Measurements from ENCODE around the gene KRT79.
"Not testable (repeated sequence)": the region's sequence is repeated elsewhere in the genome, so short reads cannot be mapped to it uniquely, and the experiment has no call there.

Gene KRT79
- long read RNA-seq, donor 1: 0 reads
- long read RNA-seq, donor 2: 0 reads
- long read RNA-seq, donor 3: 0 reads
- long read RNA-seq, donor 4: 0 reads
- long read RNA-seq, donor 5: 0 reads
- long read RNA-seq, donor 6: 0 reads
- long read RNA-seq, donor 7: 0 reads
- long read RNA-seq, donor 8: 0 reads

GRCh38 chr12:52833922-52834726 lies at the start of gene KRT79:
TSS of gene KRT79 (minus strand) at chr12:52834311. CDS start at chr12:52834260, 51 bp downstream.
- DNase-seq: no peak

DNA sequence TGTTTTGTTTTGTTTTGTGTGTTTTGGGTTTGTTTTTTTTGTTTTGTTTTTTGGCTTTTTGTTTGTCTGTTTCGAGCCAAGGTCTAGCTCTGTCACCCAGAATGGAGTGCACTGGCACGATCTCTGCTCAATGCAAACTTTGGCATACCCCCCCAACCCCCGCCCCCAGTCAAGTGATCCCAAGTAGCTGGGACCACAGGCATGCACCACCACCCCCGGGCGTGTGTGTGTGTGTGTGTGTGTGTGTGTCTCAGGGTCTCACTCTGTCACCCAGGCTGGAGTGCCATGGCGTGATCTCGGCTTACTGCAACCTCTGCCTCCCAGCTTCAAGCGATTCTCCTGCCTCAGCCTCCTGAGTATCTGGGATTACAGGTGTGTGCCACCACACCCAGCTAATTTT lies 46.4 kb upstream of the KRT79 start:
- DNase-seq: not testable (repeated sequence)

- peak; percentile 63 for DNase-seq
Observed at GRCh38 chr12:52879394-52880351, 45.6 kb upstream of the KRT79 start.

DNA sequence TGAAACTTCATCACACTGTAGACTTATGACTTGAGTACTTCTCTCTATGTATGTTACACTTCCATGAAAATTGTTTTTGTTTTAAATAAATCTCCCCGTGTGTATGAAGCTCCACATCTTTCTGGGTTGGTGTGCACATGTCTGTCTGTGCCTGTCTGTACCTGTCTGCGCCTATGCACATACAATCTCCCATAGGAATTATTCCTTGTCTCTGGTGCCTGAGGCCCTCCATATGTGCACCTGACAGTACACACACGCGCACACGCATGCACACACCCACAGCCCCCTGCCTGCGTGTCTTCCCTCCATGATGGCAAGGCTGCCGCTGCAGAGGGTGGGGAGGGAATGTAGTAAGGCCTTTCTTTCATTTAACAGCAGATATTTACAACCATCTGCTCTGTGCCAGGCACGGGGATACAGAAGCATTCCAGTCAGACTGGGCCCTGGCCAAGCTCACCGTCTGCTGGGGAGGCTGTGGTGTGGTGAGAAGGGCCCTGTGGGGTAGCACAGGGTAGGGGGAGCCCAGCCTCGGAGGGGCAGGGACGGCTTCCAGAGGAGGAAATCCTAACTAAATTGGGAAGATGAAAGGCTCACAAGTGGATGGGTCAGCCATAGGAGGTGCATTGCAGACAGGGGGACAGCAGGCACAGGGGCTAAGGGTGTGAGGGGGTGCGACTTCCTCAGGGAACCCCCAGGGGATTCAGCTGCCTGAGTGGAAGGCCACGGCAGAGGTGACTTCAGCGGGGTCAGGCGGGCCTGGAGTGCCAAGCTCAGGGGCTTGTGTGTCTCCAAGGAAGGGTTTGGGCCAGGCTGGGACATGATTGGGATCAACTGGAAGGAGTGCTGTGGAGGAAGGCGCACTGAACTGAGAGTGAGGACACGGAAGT lies 44.6 kb upstream of the KRT79 start:
- no peak for DNase-seq

- DNase-seq: no peak
Observed at GRCh38 chr12:52877242-52877641, 43.1 kb upstream of the KRT79 start.

GRCh38 chr12:52876372-52876771 lies 42.3 kb upstream of the KRT79 start:
- DNase-seq: no peak

DNA sequence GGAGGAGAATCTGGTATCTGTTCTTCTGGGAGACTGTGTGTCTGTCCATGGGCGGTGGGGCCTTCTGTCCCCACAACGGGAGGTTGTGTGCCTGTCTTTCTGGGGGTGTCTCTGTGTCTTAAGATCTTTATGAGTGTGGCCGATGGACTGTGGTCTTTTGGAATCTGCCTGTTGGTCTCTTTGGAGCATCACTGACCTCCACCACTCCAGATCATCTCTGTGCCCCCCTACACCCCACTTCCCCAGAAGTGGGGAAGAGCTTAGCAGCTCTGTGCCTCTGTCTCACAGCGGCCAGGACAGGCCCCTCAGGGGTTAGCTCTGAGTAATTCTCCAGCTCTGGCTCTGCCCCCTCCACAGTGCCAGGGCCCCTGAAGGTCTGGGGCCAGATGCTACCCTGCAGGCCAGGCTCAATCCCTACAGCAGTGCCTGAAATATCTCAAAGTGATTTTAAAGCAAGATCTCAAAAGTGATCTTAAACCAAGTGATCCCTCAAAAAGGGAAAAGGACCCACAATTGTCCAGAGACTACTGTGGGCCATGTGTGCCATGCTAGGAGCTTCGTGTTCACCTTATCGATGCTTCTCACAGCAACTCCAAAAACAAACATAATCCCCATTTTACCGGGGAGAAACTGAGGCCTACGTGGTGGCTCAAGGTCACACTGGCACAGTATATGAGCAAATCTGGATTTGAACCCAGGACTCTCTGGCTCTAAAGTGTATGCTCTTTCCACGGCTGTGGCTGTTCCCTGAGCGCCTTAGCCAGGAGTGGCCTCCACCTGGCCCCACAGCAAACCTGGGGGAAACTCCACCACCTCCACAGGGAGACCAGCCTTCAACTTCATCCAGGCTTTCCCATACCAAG lies 40.7 kb upstream of the KRT79 start:
- no peak for DNase-seq

DNA sequence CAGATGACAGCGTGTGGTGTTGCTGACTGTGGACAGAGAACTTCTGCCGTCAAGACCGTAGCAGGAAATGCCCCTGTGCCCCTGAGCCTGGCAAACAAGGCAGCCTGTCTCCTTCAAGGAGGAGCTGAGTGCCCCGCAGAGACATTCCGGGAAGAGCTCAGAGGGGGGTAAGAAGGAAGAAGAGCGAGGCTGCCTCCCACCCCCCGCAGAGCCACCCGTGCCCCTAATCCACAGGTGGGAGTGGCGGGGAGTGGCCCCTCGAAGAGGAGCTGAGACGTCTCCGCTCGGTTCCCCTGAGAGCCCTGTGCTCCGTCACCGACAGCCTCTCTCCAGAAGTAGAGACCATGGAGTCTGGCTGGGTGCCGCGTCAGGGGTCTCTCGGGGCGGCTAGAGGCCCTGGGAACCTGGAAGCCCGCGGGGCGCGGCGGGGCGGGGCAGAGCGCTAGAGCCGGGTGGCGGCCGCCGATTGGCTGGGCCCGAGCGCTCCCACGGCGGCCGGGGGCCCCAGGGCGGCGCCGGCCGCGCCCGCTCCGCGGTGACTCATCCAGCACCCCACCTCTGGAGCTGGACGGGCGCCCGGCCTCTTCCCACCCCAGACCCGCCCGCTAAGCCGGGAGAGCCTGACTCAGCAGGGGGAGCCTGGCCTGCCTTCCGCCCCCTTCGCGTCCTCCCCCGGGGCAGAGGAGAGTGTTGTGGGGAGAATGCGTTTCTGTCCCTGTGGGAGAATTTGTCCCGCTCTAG lies 39.9 kb upstream of the KRT79 start:
- DNase-seq: peak; percentile 65

DNA sequence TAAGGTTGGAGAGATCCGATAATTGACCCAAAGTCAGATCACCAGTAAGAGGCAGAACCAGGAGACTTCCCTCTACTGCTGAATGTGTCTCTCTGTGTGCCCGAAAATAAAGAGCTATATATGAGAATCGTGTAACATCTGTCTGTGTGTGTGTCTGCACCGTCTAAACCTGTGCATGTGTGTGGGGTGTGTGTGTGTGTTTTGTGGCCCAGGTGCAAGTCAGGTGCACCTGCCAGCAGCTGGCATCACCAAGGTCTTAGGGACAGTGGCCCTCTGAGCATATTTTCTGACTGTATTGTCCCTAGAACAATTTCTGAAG lies 39.4 kb upstream of the KRT79 start:
- DNase-seq: no peak

DNA sequence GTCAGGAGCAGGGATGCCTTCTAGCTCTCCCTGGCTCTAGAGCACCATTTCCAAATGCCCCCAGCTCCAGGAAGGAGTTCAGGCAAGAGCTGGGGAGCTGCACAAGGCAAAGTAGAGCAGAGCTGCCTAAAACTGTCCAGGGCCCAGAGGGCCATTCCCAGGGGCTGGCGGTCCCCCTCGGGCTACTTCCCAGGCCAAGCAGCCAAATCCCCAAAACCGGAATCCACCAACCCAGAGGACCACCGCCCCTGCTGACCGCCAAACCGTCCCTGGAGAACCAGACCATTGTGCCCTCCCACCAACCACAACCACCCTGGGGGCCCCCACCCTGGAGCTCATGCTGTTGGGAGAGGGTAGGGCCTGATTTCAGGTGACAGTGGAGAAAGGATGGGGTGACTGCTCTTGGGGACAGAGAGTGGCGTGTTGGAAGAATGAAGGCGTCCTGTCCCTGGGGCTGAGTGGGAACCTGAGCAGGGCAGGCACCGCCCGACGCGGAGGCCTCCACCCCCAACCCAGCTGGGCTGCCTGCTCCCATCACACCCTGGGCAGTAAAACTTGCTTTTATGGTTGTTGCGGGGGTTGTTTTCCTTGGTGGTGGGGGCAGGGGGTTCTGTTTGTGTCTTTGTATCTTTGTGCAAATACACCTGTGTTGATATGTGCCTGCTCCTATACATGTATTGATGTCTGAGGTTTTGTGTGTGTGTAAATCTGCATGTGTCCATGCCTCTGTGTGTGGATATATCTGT lies 38.7 kb upstream of the KRT79 start:
- no peak for DNase-seq

DNA sequence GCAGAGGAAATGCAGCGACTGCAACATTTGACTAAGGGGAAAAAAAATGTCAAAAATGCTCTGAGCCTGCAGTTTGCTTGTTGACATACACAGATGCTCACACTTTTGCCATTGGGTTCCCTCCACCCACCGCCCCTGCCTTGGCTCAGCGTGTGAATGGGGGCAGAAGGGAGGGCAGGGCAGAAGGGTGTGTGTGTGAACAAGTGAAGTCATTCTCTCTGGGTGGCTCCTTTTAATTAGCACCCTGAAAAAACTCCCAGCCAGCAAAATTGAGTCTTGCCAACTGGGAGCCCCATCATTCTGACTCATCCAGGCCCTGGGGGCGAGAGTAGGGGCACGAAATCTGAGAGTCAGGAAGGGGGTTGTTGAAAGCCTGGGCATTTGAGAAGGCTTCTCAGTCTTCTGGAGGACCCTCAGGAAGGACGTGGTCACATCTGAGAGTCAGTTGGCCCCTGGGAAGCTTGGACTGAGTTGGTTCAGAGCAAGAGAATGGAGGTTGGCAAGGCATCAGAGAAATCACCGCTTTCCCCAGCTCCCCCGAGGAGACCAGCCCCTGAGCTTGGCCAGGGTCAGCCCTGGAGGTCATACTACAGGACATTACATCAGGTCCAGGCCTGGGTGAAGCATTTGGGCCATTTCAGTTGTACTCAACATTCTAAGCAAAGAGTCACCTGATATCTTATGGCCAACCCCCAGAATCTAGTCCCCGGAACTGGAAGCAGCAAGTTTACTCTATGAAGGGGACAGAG lies 37.4 kb upstream of the KRT79 start:
- DNase-seq: no peak

DNA sequence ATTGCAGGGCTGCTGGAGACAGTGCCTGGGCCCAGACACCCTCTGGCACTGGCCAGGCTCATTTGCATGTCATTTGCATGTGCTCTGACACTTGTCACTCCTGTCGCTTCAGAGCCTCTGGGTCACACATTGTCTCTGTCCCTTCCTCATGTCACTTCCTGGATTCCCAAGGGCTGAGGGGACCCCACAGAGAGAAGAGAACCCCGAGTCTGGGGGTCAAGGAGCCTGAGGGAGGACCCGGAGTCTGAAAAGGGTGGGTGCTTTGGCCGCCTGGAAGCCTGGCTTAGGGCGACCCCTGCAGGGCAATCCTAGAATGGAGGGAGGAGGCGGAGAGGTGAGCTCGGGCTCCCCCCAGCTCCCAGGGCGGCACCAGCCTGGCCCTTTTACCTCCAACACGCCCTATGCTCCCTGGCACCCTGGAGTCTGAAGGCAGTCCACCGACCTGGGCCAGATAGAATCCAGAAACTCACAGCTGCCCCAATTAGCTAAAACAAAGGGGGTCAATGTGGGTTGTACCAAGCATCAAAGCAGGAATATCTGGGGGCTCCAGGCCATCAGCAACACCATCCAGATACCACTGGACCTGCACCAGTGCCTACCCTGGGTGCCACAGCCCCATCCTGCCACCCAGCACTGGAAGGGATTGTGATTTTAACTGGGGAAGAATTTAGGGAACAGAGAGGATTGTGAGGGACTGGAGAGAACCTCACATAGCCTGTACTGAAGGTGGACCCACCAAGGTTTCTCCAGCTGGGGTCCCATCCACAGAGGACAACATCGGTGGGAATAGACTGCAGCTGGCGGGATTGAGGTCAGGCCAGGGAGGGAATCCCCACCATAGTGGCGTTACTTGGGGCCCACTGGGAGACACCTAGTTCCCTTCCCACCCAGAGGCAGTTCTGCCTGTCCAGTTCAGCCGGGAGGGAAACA lies 36.5 kb upstream of the KRT79 start:
- no peak for DNase-seq

DNA sequence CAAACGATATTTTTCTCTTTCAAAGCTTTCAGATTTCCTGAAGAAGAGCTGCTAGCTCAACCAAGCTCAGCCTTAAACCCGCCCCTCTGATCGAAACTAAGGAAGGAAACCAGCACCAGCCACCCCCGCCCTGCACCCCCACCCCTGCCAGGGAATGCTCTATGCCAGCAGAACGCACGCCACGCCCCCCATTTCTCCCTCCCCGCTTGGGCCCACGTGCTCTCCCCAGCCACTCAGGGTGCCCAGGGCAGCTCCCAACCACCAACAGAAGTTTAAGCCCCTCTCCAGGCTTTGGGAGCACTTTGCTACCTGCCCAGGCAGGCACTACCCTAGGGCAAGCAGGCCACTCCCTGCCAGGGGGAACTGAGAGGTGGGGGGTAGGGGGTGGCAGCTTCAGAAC lies 33.5 kb upstream of the KRT79 start:
- no peak for DNase-seq

GRCh38 chr12:52867152-52867551 lies 33.0 kb upstream of the KRT79 start:
- no peak for DNase-seq

- peak; percentile 70 for DNase-seq
Observed at GRCh38 chr12:52865090-52865944, 31.2 kb upstream of the KRT79 start.

DNA sequence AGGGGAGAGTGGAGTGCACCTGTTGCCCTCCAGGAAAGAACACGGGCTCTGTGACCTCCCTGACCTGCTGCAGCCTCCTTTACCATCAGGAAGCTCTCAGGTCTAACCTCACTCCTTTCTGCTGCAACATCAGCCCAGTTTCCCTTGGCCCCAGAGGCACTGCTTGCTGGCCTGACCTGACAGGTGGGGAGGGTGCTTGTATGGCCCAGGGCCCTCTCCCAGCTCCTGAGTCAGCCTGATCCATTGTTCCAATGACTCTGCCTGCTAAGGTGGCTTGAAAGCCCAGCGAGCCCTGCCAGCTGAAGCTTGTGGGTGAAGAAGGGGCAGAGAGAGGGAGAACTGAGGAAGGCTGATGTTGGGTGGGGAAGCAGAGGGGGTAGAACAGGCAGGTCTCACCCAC lies 27.9 kb upstream of the KRT79 start:
- DNase-seq: no peak

DNA sequence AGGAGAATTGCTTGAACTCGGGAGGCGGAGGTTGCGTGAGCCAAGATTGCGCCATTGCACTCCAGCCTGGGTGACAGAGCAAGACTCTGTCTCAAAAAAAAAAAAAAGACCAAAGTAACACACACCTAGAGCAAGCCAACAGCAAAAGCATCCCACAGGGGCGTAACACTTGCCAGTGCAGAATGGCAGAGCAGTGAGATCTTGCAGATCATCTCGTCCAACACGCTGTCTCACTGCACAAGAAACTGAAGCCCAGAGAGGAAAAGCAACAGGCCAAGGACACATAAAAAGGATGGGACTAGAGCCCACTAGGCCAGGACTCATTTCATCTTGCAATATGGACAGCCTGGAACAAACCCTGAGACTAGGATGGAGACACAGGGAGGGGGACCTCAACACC lies 27.4 kb upstream of the KRT79 start:
- DNase-seq: no peak

All from right kidney (tissue), 9 donors.